Activated naive CD8-positive, alpha-beta T cell treated with anti-CD3 and anti-CD28 coated beads, Interleukin-2, amount 10 ng/mL, durations not matched to agents 7 days and 5 days (primary cell): ENCODE data around the gene EP400. TPM values are rescaled to one million over a fixed set of nuclear protein-coding genes. Genes with fewer than 3 reads are reported as not detected.

Source experiments
- ATAC-seq: fragments of 150-1000 bp; cut with Tn5 transposase; one replicate; pipeline ENCODE4 v1.10.0; 2021; ENCODE audit warnings: low read depth, moderate library complexity
- POLR2A ChIA-PET: fragments of 350-600 bp; sonication (Branson Sonifier 250); formaldehyde crosslinking; loops from one replicate; lab custom pipeline; 2021; ENCODE audit warnings: antibody characterized with exemption; lab: Charles Lee
- DNase-seq: peaks from one replicate; pipeline ENCODE4 v3.0.0; 2021
- H3K27ac Mint-ChIP-seq: one replicate; pipeline ENCODE4 v1.8.0; 2022; ENCODE audit warnings: mild to moderate bottlenecking, mixed read lengths
- H3K27me3 Mint-ChIP-seq: one replicate; pipeline ENCODE4 v1.8.0; 2022; ENCODE audit warnings: mild to moderate bottlenecking, moderate library complexity, mixed read lengths
- H3K36me3 Mint-ChIP-seq: one replicate; pipeline ENCODE4 v1.8.0; 2021; ENCODE audit warnings: mild to moderate bottlenecking, mixed read lengths
- H3K4me1 Mint-ChIP-seq: one replicate; pipeline ENCODE4 v1.8.0; 2021; ENCODE audit warnings: mixed read lengths
- H3K4me3 Mint-ChIP-seq: one replicate; pipeline ENCODE4 v1.8.0; 2022; ENCODE audit warnings: mild to moderate bottlenecking, moderate library complexity, mixed read lengths
- H3K9me3 Mint-ChIP-seq: one replicate; pipeline ENCODE4 v1.8.0; 2021; ENCODE audit warnings: mixed read lengths
- total RNA-seq, 2 experiments: library from RNA; stranded (reverse); gene quantifications; one replicate each; pipeline ENCODE4 v1.2.3, GENCODE V29; 2021

EP400 gene
- total RNA-seq, 2 experiments from 2014 or later, result 66.7 to 70.2 TPM

- POLR2A ChIA-PET, result no interaction called here
- no peak for ATAC-seq
- no peak for DNase-seq
- H3K4me3 Mint-ChIP-seq, result no peak overlapping the region
- H3K27me3 Mint-ChIP-seq, result no peaks in the 10 kb centered on the region
- H3K4me1 Mint-ChIP-seq, result peaks cover 5% of the 10 kb centered on the region
- H3K9me3 Mint-ChIP-seq, result no peaks in the 10 kb centered on the region
- H3K27ac Mint-ChIP-seq, result no peak overlapping the region
- H3K36me3 Mint-ChIP-seq, result no peaks in the 10 kb centered on the region
These were observed 40.5 kb upstream of the EP400 start for GRCh38 chr12:131909081-131909751.

- Mint-ChIP-seq H3K4me3 (no peak overlapping the region), H3K9me3 (no peaks in the 10 kb centered on the region), H3K27ac (no peak overlapping the region), H3K36me3 (no peaks in the 10 kb centered on the region), H3K27me3 (no peaks in the 10 kb centered on the region), H3K4me1 (peaks cover 4% of the 10 kb centered on the region)
- POLR2A ChIA-PET, result no interaction called here
- no peak for ATAC-seq
- DNase-seq, result no peak
These were observed 40.0 kb upstream of the EP400 start for GRCh38 chr12:131909752-131910219.

- peaks cover 3% of the 10 kb centered on the region for H3K4me1 Mint-ChIP-seq
- POLR2A ChIA-PET, result no interaction called here
- no peak overlapping the region for H3K4me3 Mint-ChIP-seq
- no peaks in the 10 kb centered on the region for H3K36me3 Mint-ChIP-seq
- no peaks in the 10 kb centered on the region for H3K9me3 Mint-ChIP-seq
- H3K27ac Mint-ChIP-seq, result no peak overlapping the region
- DNase-seq, result no peak
- H3K27me3 Mint-ChIP-seq, result no peaks in the 10 kb centered on the region
- no peak for ATAC-seq
These were observed 39.3 kb upstream of the EP400 start for GRCh38 chr12:131910302-131911027.

GRCh38 chr12:131911028-131911650 is 38.6 kb upstream of the EP400 start:
- no peaks in the 10 kb centered on the region for H3K9me3 Mint-ChIP-seq
- DNase-seq, result no peak
- POLR2A ChIA-PET, result no interaction called here
- no peaks in the 10 kb centered on the region for H3K36me3 Mint-ChIP-seq
- H3K4me3 Mint-ChIP-seq, result no peak overlapping the region
- no peaks in the 10 kb centered on the region for H3K27me3 Mint-ChIP-seq
- ATAC-seq, result no peak
- H3K27ac Mint-ChIP-seq, result no peak overlapping the region
- no peaks in the 10 kb centered on the region for H3K4me1 Mint-ChIP-seq

- Mint-ChIP-seq H3K9me3 (no peaks in the 10 kb centered on the region), H3K27ac (no peak overlapping the region), H3K4me3 (no peak overlapping the region), H3K4me1 (no peaks in the 10 kb centered on the region), H3K36me3 (no peaks in the 10 kb centered on the region), H3K27me3 (no peaks in the 10 kb centered on the region)
- DNase-seq (no peak), ATAC-seq (no peak)
- POLR2A ChIA-PET, result no interaction called here
These were observed 37.8 kb upstream of the EP400 start for GRCh38 chr12:131911851-131912477.

GRCh38 chr12:131912518-131913274 is 37.0 kb upstream of the EP400 start:
- Mint-ChIP-seq H3K36me3 (no peaks in the 10 kb centered on the region), H3K27ac (no peak overlapping the region), H3K27me3 (no peaks in the 10 kb centered on the region), H3K4me3 (no peak overlapping the region), H3K4me1 (no peaks in the 10 kb centered on the region), H3K9me3 (no peaks in the 10 kb centered on the region)
- DNase-seq (no peak), ATAC-seq (no peak)
- POLR2A ChIA-PET, result no interaction called here

GRCh38 chr12:131913666-131914065 is 36.1 kb upstream of the EP400 start:
- H3K4me1 Mint-ChIP-seq, result no peaks in the 10 kb centered on the region
- no peaks in the 10 kb centered on the region for H3K9me3 Mint-ChIP-seq
- POLR2A ChIA-PET, result interaction anchor here (0.7 kb wide), 1 partner anchor 67 kb away, joined by 3 read pairs; no protein-coding TSS in a partner anchor
- no peaks in the 10 kb centered on the region for H3K27me3 Mint-ChIP-seq
- no peaks in the 10 kb centered on the region for H3K36me3 Mint-ChIP-seq
- no peak overlapping the region for H3K27ac Mint-ChIP-seq
- no peak overlapping the region for H3K4me3 Mint-ChIP-seq
- DNase-seq (no peak), ATAC-seq (no peak)

- no peaks in the 10 kb centered on the region for H3K9me3 Mint-ChIP-seq
- no peaks in the 10 kb centered on the region for H3K36me3 Mint-ChIP-seq
- no peak overlapping the region for H3K4me3 Mint-ChIP-seq
- no peak overlapping the region for H3K27ac Mint-ChIP-seq
- H3K27me3 Mint-ChIP-seq, result no peaks in the 10 kb centered on the region
- POLR2A ChIA-PET, result interaction anchor here (0.7 kb wide), 1 partner anchor 67 kb away, joined by 3 read pairs; no protein-coding TSS in a partner anchor
- ATAC-seq (no peak), DNase-seq (no peak)
- H3K4me1 Mint-ChIP-seq, result no peaks in the 10 kb centered on the region
These were observed 35.5 kb upstream of the EP400 start for GRCh38 chr12:131914179-131914702.

GRCh38 chr12:131915000-131915689 is 34.6 kb upstream of the EP400 start:
- POLR2A ChIA-PET, result no interaction called here
- Mint-ChIP-seq H3K36me3 (no peaks in the 10 kb centered on the region), H3K4me3 (no peak overlapping the region), H3K27ac (no peak overlapping the region), H3K27me3 (no peaks in the 10 kb centered on the region), H3K4me1 (no peaks in the 10 kb centered on the region), H3K9me3 (no peaks in the 10 kb centered on the region)
- no peak for ATAC-seq
- no peak for DNase-seq

GRCh38 chr12:131915823-131916222 is 33.9 kb upstream of the EP400 start:
- no peaks in the 10 kb centered on the region for H3K36me3 Mint-ChIP-seq
- H3K27ac Mint-ChIP-seq, result no peak overlapping the region
- POLR2A ChIA-PET, result no interaction called here
- H3K27me3 Mint-ChIP-seq, result no peaks in the 10 kb centered on the region
- H3K9me3 Mint-ChIP-seq, result no peaks in the 10 kb centered on the region
- no peaks in the 10 kb centered on the region for H3K4me1 Mint-ChIP-seq
- DNase-seq, result no peak
- ATAC-seq, result no peak
- H3K4me3 Mint-ChIP-seq, result no peak overlapping the region

GRCh38 chr12:131916306-131917138 is 33.2 kb upstream of the EP400 start:
- H3K4me3 Mint-ChIP-seq, result no peak overlapping the region
- no peaks in the 10 kb centered on the region for H3K4me1 Mint-ChIP-seq
- DNase-seq (no peak), ATAC-seq (no peak)
- H3K36me3 Mint-ChIP-seq, result no peaks in the 10 kb centered on the region
- H3K27ac Mint-ChIP-seq, result no peak overlapping the region
- no peaks in the 10 kb centered on the region for H3K9me3 Mint-ChIP-seq
- no peaks in the 10 kb centered on the region for H3K27me3 Mint-ChIP-seq
- POLR2A ChIA-PET, result no interaction called here
